ENCODE data around the gene OR6B2.

OR6B2 gene

DNA sequence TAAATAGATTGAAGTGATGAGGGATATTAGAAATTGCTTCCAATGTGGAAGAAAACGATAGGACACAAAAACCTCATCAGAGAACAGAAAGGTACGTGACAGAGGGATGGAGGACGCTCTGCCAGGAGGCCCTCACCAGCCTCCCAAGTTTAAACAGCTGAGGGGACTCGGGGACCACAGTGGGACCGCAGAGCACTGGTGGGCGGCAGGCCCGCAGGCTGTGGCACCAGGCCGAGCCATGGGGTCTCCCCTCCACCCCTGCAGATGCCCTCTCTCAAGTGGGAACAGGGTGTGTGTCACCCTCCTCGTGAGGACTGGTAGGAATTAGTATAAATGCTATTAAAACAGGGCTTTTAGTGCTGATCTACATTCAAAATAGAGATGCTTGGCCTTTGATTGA is 15.9 kb downstream of the OR6B2 start:
- Mint-ChIP-seq H3K27me3 (no peaks in the 10 kb centered on the region), H3K36me3 (ENCODE audit: low read depth) (peaks cover 78% of the 10 kb centered on the region), H3K9me3 (no peaks in the 10 kb centered on the region)

DNA sequence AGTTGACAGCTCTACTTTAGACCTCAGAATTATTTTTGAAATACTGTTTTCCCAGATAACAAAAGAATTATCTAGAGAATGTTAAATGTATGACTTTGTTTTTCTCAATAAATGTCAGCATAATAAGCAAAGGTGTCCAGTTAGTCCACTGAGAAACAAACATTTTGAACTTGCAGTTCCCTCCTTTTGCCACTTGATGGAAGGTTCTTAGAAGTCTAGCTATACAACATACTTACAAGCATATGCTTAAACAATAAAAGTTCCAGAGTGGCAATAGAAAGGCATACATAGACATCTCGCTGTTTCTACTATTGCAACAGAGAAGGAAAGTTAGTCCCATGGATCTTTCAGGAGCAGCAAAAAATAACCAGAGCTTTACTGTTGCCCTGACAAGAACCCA is 16.9 kb downstream of the OR6B2 start:
- Mint-ChIP-seq H3K36me3 (ENCODE audit: low read depth) (peaks cover 79% of the 10 kb centered on the region), H3K27me3 (no peaks in the 10 kb centered on the region)

More for the DNA sequence above, 15.9 kb downstream of the OR6B2 start:
- no peaks in the 10 kb centered on the region for H3K4me1 Mint-ChIP-seq (ENCODE audit: low read depth)
- H3K4me3 Mint-ChIP-seq = no peak overlapping the region
- H3K27ac Mint-ChIP-seq = no peak overlapping the region

DNA sequence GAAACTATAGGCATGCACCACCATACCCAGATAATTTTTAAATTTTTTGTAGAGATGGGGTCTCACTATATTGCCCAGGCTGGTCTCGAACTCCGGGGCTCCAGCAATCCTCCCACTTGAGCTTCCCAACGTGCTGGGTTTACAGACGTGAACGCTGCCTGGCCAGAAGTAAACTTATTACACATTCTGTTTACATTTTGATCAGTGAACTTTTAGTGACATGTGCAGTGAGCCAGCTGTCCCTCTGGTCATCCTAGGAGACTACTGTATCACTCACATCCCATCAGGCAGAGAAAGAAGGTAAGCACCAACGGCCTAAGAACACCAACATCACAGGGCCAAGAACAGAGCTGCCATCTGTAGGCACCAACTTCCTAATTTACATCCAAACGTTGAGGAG is 27.2 kb downstream of the OR6B2 start:
- H3K36me3 Mint-ChIP-seq (ENCODE audit: low read depth) = peaks cover 75% of the 10 kb centered on the region
- no peak overlapping the region for H3K27ac Mint-ChIP-seq
- H3K4me3 Mint-ChIP-seq = no peak overlapping the region
- no peaks in the 10 kb centered on the region for H3K27me3 Mint-ChIP-seq
- no peaks in the 10 kb centered on the region for H3K4me1 Mint-ChIP-seq (ENCODE audit: low read depth)
- no peaks in the 10 kb centered on the region for H3K9me3 Mint-ChIP-seq

More for the DNA sequence above, 16.9 kb downstream of the OR6B2 start:
- Mint-ChIP-seq H3K9me3 (no peaks in the 10 kb centered on the region), H3K4me1 (ENCODE audit: low read depth) (no peaks in the 10 kb centered on the region), H3K27ac (no peak overlapping the region), H3K4me3 (no peak overlapping the region)

DNA sequence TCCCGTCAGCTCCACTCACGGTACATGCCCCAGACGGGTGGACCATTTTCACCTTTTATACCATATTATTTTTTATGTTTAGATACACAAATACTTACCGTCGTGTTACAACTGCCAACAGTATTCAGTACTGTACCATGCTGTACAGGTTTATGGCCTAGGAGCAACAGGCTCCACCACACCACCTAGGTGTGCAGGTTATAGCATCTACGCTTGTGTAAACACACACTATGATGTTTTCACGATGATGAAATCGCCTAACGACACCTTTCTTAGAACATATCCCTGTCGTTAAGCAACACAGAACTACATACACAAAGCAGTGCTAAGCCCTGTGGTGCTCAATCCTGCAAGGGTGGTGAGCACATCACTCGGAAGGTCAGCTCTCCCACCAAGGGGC is 29.6 kb downstream of the OR6B2 start:
- Mint-ChIP-seq H3K4me1 (ENCODE audit: low read depth) (no peaks in the 10 kb centered on the region), H3K27me3 (no peaks in the 10 kb centered on the region), H3K27ac (no peak overlapping the region)

DNA sequence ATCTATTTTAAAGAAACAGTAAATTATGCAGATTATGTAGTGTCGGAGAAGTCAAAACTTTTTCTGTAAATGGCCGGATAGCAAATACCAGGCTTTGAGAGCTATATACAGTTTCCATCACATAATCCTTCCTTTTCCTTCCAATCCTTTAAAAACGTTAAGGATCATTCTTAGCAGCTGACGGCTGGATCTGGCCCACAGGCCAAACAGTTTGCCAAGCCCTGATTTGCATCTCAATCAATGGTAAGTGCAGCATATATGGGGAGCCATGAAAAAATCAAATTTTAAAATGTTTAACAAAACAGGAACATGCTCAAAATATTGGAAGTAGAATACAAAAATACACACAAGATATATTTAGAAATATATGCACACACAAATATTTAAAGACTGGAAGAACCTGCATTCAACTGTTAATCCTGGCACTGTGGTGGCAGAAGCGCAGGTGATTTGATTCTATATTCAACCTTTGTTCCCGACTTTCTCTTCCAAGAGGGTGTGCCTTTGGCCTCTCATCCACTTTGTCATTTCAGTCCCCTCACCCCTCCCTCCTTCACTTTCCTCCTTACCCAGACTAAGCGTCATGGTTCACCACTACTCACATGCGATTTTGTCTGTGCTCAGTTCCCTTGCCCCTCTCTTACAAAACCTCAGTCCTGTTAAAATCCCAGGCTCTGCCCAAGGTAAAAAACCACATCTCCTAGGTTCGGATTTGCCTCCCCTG is 32.4 kb downstream of the OR6B2 start:
- Mint-ChIP-seq H3K4me1 (ENCODE audit: low read depth) (no peaks in the 10 kb centered on the region), H3K36me3 (ENCODE audit: low read depth) (peaks cover 66% of the 10 kb centered on the region), H3K27ac (no peak overlapping the region), H3K4me3 (no peak overlapping the region), H3K27me3 (no peaks in the 10 kb centered on the region), H3K9me3 (no peaks in the 10 kb centered on the region)

More for the DNA sequence above, 29.6 kb downstream of the OR6B2 start:
- Mint-ChIP-seq H3K36me3 (ENCODE audit: low read depth) (peaks cover 69% of the 10 kb centered on the region), H3K9me3 (no peaks in the 10 kb centered on the region), H3K4me3 (no peak overlapping the region)

DNA sequence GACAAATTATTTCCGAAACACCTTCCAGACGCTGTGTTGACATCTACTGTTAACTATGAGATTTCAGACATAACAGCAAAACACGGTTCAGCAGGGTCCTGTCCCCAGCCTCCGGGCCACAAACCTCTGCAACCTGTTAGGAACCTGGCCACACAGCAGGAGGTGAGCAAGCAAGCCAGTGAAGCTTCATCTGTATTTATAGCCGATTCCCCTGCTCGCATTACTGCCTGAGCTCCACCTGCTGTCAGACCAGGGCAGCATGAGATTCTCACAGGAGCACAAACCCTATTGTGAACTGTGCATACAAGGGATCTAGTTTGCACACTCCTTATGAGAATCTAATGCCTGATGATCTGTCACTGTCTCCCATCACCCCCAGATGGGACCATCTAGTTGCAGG is 36.1 kb downstream of the OR6B2 start:
- H3K27me3 Mint-ChIP-seq = no peaks in the 10 kb centered on the region
- no peaks in the 10 kb centered on the region for H3K9me3 Mint-ChIP-seq
- H3K27ac Mint-ChIP-seq = no peak overlapping the region
- no peak overlapping the region for H3K4me3 Mint-ChIP-seq
- H3K4me1 Mint-ChIP-seq (ENCODE audit: low read depth) = no peaks in the 10 kb centered on the region
- peaks cover 66% of the 10 kb centered on the region for H3K36me3 Mint-ChIP-seq (ENCODE audit: low read depth)

DNA sequence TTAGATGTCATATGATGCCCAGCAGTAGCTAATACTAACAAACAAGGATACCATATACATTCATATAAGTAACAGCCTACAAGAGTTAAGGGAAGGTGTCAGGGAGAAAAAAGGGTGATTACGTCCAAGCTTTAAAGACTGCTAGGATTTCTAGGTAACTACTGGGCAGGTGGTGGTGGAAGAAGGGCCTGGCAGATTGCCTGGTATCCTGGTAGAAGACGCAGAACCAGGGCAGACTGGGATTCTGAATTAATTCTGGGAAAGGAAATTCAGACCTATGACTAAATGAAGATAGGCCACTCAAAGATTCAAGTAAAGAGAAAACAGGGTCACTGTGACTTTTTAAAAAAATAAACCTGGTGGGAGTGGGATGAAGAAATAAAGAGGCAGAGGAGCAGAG is 36.9 kb downstream of the OR6B2 start:
- Mint-ChIP-seq H3K4me1 (ENCODE audit: low read depth) (no peaks in the 10 kb centered on the region), H3K27me3 (no peaks in the 10 kb centered on the region), H3K36me3 (ENCODE audit: low read depth) (peaks cover 69% of the 10 kb centered on the region), H3K4me3 (no peak overlapping the region), H3K9me3 (no peaks in the 10 kb centered on the region), H3K27ac (no peak overlapping the region)

DNA sequence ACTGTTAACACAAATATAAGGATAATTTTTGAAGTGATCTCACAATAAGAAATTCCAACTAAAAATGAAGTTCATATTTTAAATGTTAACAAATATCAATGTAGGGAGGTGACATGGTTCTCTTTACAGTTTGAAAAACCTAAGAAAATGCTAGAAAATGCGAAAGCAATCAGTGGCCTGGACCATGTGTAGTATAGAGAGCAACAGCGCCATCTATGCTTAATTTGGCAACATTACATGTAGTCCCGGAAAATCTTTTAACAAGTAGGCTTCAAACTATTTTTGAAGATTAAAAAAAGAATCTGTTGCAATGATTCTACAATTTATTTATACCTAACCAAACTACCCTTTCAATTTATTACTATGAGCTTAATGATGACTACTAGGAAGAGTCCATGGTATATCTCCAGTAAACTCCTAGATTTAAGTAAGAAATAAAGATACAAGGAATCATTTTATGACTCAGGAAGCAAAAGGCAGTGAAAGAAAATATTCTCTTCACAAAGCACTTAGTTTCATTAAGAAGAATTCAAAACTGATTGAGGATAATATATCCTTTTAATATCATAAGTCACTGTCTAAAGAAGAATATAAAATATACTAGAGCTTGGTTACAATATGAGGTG is 38.4 kb downstream of the OR6B2 start:
- Mint-ChIP-seq H3K27ac (no peak overlapping the region), H3K27me3 (no peaks in the 10 kb centered on the region), H3K4me3 (no peak overlapping the region), H3K4me1 (ENCODE audit: low read depth) (no peaks in the 10 kb centered on the region), H3K9me3 (no peaks in the 10 kb centered on the region), H3K36me3 (ENCODE audit: low read depth) (peaks cover 74% of the 10 kb centered on the region)

DNA sequence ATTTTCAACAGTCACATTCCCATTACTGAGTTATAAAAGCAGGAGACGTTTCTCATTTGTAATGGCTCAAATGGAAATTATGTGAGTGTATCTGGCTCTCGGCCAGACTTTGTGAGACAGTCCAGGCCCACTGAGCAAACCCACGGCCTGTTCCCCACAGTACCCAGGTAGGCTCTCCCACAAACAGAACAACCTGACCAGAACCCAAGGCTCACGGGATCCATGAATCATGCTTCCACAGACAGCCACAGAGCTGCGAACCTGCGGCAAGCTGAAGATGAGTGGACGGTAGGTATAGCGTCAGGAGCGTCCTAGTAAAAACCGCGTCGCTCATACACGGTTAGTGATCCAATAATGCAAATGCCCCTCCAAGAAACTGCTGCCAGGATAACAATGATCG is 39.3 kb downstream of the OR6B2 start:
- Mint-ChIP-seq H3K27me3 (no peaks in the 10 kb centered on the region), H3K4me3 (no peak overlapping the region), H3K36me3 (ENCODE audit: low read depth) (peaks cover 79% of the 10 kb centered on the region), H3K4me1 (ENCODE audit: low read depth) (no peaks in the 10 kb centered on the region), H3K9me3 (no peaks in the 10 kb centered on the region), H3K27ac (no peak overlapping the region)

DNA sequence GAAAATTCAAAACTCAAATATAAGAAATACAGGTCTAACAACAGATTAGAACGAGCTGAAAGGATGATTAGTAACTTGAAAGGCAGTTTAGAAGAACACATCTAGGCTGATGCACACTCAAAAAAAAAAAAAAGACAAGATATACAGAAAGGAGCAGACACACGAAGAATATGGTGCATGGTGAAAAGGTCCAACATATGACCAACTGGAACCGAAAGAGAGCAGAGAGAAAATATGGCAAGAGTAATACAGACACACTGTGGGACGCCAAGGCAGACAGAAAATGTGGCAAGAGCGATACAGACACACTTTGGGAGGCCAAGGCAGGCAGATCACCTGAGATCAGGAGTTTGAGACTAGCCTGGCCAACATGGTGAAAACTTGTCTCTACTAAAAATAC is 44.9 kb downstream of the OR6B2 start:
- no peak overlapping the region for H3K4me3 Mint-ChIP-seq
- H3K36me3 Mint-ChIP-seq (ENCODE audit: low read depth) = peaks cover 87% of the 10 kb centered on the region
- H3K27ac Mint-ChIP-seq = no peak overlapping the region
- no peaks in the 10 kb centered on the region for H3K9me3 Mint-ChIP-seq
- H3K27me3 Mint-ChIP-seq = no peaks in the 10 kb centered on the region
- no peaks in the 10 kb centered on the region for H3K4me1 Mint-ChIP-seq (ENCODE audit: low read depth)

DNA sequence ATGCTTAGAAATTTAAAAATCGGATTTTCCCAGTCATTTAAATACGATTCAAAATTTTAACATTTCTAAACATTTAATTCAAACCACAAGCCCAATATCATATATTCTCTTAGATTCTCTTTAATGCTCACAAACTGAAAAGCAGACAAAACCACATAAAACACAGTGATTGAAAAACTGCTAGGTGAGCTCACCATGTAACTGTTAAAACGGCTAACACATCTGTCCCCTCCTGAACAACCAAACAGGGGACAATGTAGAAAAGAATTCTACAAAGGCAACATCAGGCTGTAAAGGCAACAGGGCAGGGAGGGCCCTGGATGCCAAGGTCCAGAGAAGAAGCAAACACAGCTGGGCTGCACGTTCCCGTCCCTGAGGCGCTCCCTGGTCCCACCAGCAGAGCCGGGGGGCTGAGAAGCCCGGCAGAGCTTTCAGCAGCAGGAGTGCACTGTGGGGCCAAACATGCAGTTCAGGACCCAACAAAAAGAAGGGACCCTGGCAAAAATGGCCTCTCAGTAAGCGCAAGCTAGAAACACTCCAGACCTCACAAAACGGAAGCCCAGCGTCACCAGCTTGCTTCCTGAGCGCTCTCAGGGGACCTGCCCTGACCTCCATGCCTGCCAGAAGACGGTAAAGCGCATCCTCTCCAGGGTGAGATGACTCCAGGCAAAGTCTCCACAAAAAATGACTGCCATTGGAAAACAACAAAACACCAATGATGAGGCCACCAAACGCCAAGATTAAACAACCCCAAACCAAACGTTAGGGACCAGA is 45.6 kb downstream of the OR6B2 start:
- H3K9me3 Mint-ChIP-seq = no peaks in the 10 kb centered on the region
- H3K36me3 Mint-ChIP-seq (ENCODE audit: low read depth) = peaks cover 83% of the 10 kb centered on the region
- H3K27ac Mint-ChIP-seq = no peak overlapping the region
- no peak overlapping the region for H3K4me3 Mint-ChIP-seq
- no peaks in the 10 kb centered on the region for H3K27me3 Mint-ChIP-seq
- H3K4me1 Mint-ChIP-seq (ENCODE audit: low read depth) = no peaks in the 10 kb centered on the region

DNA sequence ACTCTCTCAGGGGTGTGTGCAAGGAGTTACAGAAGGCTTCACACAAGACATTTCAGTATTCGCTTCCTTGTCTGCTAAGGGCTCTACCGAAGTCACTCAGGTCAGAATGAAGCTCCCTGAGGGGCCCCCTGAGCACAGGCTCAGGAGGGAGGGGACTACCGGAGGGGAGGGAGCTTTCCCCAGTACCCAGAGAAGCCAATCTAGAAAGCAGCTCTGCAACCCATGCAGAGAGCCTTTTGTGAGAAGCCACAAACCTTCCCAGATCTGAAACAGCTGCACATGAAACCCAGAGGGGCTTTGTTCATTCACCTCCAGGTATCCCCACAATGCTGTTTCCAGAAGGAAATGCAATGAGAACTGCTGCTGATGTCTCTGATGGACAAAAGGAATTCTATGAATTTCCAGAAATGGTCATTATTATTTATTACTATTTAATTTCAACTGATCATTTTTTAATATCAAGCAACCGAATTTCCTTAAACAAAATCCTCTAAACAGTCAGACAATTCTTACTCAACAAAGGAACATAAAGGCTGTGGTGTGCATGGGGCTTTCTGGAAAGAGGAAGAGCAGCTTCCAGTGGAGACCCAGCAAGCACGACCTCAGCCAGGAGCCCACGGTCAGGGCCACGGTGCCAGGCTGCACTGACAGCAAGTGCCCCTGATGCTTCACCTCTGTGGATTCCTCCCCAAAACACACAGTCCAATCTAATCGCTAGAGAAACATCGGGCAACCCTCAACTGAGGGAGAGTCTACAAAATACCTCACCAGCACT is 47.0 kb downstream of the OR6B2 start:
- no peaks in the 10 kb centered on the region for H3K9me3 Mint-ChIP-seq
- no peak overlapping the region for H3K4me3 Mint-ChIP-seq
- H3K27me3 Mint-ChIP-seq = no peaks in the 10 kb centered on the region
- H3K4me1 Mint-ChIP-seq (ENCODE audit: low read depth) = no peaks in the 10 kb centered on the region
- no peak overlapping the region for H3K27ac Mint-ChIP-seq
- peaks cover 73% of the 10 kb centered on the region for H3K36me3 Mint-ChIP-seq (ENCODE audit: low read depth)
